ENCODE results near the gene POC1A.

DNA sequence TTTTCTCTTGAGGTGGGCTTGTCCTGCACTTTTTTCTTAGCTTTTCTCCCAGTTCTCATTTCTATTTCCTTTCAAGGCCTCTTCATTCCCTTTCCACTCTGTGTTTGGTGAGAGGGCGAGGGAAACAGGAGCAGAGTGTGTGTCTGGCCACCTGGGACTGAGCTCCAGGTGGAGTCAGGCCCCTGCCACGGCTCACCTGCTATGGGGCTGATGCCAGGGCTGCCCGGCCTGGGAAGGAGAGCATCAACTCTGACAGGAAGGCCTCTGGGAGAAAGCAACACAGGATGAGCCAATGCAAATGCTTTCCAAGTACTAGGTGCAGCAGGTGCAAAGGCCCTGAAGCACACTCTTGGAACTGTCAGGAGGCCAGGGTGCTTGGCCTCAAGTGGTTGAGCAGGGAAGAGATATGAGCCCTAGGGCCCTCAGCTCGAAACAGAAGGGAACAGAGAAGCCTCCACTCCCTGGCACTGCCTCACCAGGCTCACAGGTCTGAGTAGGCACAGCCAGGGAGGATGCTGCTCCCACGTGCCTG is 70.6 kb downstream of the POC1A start:
- TF ChIP-seq CTCF (IDR thresholded peaks at IDR 0.05 in 8 of 11, conservative IDR thresholded peaks at IDR 0.05 in 3 of 11) (no peak), POLR2AphosphoS5 (IDR thresholded peaks at IDR 0.05) (no peak), POLR2A (IDR thresholded peaks at IDR 0.05) (no peak)
